Upper lobe of left lung (tissue), 4 donors: Measurements from ENCODE around the gene CELF5.
A peak's percentile ranks its signal among the peaks of the same experiment; 100 is the strongest.

Experiments used
- CTCF ChIP-seq, 6 experiments: fragments of 450-650 bp in 4 of 6; fragments of 200-600 bp in 2 of 6; sonication (generic) in 2 of 6; IDR thresholded peaks; one replicate each; pipeline ENCODE4 v1.5.1; 2016 to 2019; ENCODE audit warnings: antibody characterized with exemption in 6 of 6
- POLR2A ChIP-seq, 4 donors: fragments of 450-650 bp; IDR thresholded peaks; one replicate each; pipeline ENCODE4 v1.5.1; 2016 to 2017; ENCODE audit warnings: antibody characterized with exemption in 4 of 4, mild to moderate bottlenecking in 2 of 4

GRCh38 chr19:3210347-3211017 lies 14.0 kb upstream of the CELF5 start:
- TF ChIP-seq POLR2A (IDR thresholded peaks at IDR 0.05) (no peak), CTCF (IDR thresholded peaks at IDR 0.05) (peak; percentile 53 to 78 (median 72))
